Measurements from ENCODE around the gene ELF2.

DNA sequence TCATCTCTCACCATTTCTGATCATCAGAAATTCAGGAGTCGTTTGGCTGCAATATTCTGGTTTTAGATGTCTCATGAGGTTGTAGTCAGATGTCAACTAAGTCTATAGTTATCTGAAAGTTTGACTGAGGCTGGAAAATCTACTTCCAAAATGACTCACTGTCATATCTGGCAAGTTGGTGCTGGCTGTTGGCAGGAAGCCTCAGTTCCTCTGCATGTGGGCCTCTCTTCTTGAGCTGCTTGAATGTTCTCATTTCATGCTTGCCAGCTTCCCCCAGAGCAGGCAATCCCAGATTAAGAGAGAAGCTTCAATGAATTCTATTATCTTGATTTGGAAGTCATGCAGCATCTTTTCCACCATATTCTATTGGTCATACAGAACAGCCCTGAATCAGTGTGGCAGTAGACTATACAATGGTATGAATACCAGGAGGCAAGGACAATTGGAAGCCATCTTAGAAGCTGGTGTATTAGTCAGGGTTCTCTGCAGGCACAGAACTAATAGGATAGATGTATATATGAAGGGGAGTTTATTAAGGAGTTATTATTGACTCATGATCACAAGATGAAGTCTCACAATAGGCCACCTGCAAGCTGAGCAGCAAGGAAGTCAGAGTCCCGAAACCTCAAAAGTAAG, 46.8 kb upstream of the ELF2 start:
- TF ChIP-seq RCOR1 (IDR thresholded peaks at IDR 0.05; ENCODE audit: low read length): no peak
- TF ChIP-seq SIN3A (IDR thresholded peaks at IDR 0.05; ENCODE audit: borderline replicate concordance, low read depth, low read length): no peak
